Forelimb muscle (tissue), 1 donor: Measurements from ENCODE around the gene HEPHL1. TPM values are rescaled to one million over a fixed set of nuclear protein-coding genes. Genes with fewer than 3 reads are reported as not detected.
"Not testable (repeated sequence)": the region's sequence is repeated elsewhere in the genome, so short reads cannot be mapped to it uniquely, and the experiment has no call there.

Experiments used
- DNase-seq: peaks from one replicate; pipeline ENCODE4 v3.0.0-alpha.2; 2013; ENCODE audit warnings: low read depth
- polyA plus RNA-seq: library from polyadenylated mRNA; unstranded; fragments of 120-200 nt; gene quantifications from one replicate; pipeline ENCODE4 v1.2.1, GENCODE V29; 2013; ENCODE audit not compliant: insufficient read length

Gene HEPHL1
- polyA plus RNA-seq, result 0.04 TPM

DNA sequence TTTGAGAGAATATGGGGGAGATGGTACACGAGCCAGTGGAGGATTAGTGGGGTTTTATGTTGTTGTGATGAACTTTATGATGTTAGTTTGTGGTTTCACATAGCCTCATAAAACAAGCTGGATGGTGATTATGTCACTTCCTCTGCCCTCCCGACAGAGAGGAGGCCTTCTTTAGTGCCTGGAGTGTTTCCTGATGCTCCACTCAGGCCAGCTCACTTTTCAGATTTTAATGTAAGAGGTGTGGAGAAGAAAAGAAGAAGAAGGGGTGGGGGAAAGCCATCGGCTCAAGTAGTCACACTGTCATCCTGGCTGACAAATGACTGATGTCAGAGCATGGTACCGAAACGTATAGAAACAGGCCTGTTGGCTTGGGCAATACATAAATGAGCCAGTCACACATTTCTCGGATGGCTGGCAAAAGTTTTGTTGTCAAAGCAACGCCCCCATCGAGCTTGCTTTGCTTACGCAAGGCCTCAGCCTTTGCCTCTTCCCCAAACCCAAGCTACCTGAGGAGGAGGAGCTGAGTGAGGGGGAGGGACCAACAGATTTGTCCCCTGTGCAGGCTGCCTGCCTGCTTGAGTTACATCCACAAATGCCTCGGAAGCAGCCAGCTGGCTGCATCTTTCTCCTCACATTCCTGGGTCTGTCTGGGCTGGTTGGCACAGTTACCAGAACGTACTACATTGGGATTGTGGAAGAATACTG lies at the start of gene HEPHL1:
HEPHL1 (plus strand) TSS at position 578 of the 705 bp plus-strand sequence; CDS start at position 593, 15 bp downstream.
- DNase-seq, result no peak

DNA sequence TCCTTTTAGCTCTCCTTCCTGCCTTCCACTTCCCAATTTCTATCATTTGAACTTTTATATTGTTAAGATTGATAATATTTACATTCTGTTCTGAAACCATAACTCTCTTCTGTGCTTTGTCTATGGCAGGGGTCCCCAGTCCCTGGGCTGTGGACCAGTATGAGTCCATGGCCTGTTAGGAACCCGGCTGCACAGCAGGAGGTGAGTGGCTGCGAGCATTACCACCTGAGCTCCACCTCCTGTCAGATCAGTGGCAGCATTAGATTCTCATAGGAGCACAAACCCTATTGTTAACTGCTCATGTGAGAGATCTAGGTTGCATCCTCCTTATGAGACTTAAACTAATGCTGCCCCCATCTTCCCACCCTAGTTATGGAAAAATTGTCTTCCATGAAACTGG lies 48.4 kb upstream of the HEPHL1 start:
- DNase-seq, result no peak

- DNase-seq, result not testable (repeated sequence)
These were observed 47.7 kb upstream of the HEPHL1 start for GRCh38 chr11:93973322-93974051.

DNA sequence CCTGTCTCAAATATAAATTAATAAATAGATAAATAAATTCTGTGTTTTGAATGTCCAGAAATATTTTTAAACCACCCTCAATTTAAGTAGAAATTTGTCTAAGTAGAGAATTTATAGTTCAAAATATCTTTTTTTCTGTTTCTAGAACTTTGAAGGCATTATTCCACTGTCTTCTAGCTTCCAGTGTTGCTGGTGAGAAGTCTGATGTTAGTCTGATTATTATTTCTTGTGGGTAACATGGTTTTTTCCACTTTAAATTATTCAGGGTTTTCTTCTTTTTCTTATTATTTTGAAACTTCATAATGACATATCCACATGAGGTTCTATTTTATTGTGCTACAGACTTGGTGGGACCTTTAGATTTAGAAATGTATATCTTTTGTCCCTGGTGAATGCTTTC lies 46.4 kb upstream of the HEPHL1 start:
- no peak for DNase-seq

GRCh38 chr11:93976577-93977254 lies 44.4 kb upstream of the HEPHL1 start:
- not testable (repeated sequence) for DNase-seq

DNA sequence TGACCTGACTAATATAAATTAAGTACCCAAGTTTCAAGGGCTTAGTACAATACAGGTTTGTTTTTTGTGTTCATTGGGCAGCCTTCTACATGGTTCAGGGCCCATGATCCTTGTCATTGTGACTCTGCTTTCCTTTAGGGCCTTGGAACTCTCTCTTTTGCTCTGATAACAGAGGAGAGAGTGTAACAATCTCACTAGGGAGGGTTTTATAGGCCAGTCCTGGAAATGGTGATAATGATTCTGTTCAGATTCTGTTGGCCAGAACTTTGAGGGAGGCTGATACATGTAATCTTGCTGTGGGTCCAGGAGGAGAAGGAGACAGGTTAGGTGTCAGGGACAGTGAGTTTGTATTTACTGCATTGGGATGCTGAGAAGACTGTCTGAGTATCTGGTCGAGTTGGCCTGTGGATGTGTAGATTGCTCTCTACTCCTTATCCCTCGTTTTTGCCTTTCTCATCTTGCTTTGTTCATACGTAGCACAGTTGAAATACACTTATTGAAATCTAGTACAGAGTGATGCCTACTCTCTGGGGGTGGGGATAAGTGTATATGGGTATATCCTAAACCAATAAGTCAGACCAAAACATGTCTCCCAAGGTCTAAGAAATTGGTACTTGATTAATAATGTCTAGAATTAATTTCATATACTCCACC lies 37.5 kb upstream of the HEPHL1 start:
- no peak for DNase-seq

- DNase-seq, result no peak
These were observed 37.0 kb upstream of the HEPHL1 start for GRCh38 chr11:93984196-93984567.

GRCh38 chr11:93984936-93985335 lies 36.2 kb upstream of the HEPHL1 start:
- DNase-seq, result no peak

DNA sequence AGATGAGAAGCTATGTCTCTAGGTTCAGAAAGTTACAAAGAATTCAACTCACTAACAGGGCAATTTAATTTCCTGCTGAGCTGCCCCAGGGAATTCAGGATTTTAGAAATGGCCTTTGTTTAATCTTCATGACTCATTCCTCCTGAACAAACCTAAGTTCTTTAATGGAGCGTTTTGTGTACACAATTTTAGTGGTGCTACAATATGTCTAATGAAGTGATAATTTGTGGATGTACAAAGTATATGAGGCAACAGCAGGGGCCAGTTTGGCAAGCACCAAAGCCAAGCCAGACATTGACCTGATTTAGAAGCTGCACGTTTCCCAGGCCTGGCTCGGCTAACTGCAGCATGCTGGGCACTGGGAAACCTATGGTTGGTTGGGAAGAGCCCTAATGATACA lies 34.4 kb upstream of the HEPHL1 start:
- DNase-seq, result no peak

- no peak for DNase-seq
These were observed 32.7 kb upstream of the HEPHL1 start for GRCh38 chr11:93988455-93988854.

GRCh38 chr11:93988912-93989311 lies 32.2 kb upstream of the HEPHL1 start:
- DNase-seq, result no peak

DNA sequence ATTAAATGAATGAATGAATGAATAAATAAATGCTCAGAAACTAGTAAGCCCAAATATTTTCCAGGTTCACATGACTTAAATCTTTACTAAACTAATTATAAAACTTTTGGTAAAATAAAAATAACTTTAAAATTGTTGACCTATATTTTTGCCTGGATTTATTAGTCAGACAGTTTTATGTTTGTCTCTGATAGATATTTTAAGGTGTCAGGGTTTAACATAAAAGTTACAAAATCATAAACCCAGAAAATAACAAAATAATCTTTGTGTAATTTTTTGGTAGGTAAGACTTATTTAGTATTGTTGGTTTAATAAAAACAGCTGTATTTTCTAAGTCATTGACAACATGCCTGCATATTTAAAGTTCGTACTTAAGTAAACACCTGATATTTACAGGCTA lies 27.4 kb upstream of the HEPHL1 start:
- no peak for DNase-seq

DNA sequence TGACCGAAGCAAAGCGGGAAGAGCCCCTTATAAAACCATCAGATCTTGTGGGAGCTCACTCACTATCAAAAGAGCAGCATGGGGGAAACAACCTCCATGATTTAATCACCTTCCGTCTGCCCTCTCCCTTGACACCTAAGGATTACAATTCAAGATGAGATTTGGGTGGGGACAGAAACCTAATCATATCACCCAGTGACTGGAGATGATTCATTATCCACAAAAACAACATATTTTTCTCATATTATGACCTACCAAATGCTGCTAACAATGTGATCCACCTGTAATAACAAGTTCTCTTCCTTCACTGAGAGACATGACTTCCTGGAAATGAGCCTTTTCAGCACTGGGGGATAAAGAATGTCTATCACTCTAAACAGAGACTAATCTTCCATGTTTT lies 23.4 kb upstream of the HEPHL1 start:
- DNase-seq, result no peak

GRCh38 chr11:94000659-94001058 lies 20.5 kb upstream of the HEPHL1 start:
- no peak for DNase-seq

DNA sequence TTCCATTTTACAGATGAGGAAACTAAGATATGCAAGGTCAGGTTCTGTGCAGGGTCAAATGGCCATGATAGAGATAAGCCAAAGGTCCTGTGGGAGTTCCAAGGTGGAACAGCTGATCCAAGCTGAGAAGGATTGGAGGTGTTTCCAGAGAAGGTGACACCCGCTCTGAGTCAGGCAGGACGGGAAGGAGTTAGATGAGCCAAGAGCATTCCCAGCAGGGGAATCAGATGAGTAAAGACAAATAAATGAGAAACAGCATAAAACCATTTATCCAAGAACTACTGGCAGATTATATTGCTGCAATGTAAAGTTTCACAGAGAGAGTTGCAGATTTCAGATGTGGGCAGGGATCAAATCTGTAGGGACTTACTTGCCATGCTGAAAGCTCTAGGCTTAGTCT lies 18.9 kb upstream of the HEPHL1 start:
- DNase-seq, result no peak

DNA sequence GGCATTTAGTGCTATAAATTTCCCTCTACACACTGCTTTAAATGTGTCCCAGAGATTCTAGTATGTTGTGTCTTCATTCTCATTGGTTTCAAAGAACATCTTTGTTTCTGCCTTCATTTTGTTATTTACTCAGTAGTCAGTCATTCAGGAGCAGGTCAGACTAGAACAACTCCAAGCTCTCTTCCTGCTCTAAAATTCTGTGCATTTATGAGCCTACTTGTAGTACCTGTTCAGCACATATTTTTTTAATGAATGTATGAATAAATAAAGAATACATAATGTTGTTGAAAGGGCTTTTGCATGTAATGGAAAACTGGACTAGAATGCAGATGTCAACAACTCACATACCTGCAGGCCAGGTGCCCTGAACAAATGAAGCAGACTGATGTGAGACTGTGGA lies 13.7 kb upstream of the HEPHL1 start:
- DNase-seq, result no peak

DNA sequence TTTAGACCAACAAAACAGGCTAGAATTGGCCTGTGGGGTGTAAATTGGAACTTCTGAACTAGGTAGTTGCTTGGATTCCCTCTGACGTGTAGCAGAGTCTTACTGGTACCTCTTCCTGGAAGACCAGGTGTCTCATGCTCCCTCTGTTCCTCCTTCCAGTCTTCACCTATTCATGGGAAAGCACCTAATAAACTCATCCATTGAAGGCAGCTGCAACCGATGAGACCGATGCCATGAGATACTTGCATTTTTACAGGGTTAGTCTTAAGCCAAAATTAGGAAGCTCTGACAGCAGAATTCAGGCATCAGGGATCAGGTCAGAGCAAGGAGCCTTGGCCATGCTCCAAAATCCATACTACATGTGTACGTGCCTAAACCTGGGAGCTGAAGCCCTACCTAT lies 13.2 kb upstream of the HEPHL1 start:
- no peak for DNase-seq

GRCh38 chr11:94010136-94010535 lies 11.0 kb upstream of the HEPHL1 start:
- no peak for DNase-seq

DNA sequence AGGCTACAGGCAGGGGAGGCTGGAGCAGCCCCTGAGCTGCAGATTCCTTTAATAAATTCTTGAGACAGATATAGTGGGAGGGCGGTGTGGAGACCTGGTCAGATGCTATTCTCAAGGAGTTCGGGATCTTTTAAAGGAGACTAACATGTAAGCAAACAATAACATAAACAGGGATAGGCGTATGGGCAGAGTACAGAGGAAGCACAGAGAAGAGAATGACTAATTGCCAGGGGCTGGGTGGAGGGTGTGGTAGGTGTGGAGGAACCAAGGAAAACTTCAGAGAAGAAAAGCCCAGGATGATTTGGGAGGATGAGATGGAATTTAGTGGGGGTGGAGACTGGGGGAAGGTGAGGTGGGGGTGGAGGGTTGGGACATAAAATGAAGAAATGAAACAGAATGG lies 9.7 kb upstream of the HEPHL1 start:
- no peak for DNase-seq

GRCh38 chr11:94017446-94017845 lies 3.7 kb upstream of the HEPHL1 start:
- DNase-seq, result no peak

DNA sequence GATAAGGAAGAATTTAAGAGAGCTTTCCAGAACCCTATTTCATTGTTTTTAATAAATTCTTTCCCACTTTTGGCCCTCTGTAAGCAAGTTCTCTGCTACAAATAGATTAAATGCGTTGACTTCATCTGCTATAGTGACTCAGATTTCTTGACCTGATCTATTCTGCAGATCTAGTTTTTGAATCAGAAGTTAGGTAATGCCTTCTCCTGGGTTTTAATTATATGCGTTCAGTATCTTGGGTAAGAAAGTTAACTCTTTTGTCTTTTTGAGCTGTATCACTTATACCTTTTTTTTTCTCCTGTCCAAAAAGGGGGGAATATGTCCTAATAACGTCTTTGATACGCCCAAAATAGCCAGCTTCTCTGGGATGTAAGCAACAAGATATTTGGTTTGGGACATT lies 2.4 kb upstream of the HEPHL1 start:
- DNase-seq, result no peak

- DNase-seq, result no peak
These were observed 2.7 kb downstream of the HEPHL1 start for GRCh38 chr11:94023856-94024255.
